Cerebellar cortex (tissue), 1 donor: Measurements from ENCODE around the gene COL8A2.

Experiments
- DNase-seq: peaks from one replicate; pipeline ENCODE4 v3.0.0-alpha.2; 2015; ENCODE audit warnings: low spot score

COL8A2 gene

DNA sequence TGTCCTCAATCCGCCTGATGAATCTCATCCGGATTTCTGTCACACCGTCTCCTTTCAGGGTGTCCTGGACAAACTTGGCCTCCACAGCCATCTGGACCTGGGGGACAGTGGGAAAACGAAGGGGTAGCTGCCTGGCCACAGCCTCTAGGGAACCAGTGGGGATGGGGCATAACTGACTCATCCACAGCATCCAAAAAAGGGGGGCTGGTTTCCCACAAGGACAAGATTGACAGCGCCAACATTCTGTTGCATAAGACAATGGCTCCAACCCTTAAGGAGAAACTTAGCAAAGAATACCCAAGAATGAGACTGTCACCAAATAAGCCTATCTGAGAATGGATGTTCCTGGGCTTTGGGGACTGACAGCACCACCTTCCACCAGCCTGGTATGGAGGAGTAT, 12.2 kb upstream of the COL8A2 start:
- DNase-seq = no peak

GRCh38 chr1:36136535-36136934, 11.5 kb upstream of the COL8A2 start:
- peak; percentile 76 for DNase-seq

DNA sequence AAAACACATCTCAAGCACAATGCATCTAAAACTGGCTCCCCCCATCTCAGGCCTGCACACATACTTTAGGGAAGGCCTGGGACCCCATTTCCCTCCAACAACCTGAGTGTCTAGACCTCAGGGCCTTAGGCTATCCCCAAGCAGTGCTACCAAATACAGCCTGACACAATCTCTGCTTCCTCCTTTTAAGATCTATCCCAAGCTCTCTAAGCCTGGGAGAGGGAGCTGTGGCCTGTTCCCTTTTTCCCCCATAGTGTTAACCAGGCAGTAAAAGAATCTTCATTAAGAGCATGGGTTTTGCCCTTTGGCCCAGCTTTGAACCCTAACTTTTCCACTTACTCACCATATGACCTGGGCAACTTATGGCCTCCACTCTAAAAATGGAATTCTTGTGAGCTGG, 10.8 kb upstream of the COL8A2 start:
- no peak for DNase-seq

- no peak for DNase-seq
These were observed 10.3 kb upstream of the COL8A2 start for GRCh38 chr1:36135330-36135667.

DNA sequence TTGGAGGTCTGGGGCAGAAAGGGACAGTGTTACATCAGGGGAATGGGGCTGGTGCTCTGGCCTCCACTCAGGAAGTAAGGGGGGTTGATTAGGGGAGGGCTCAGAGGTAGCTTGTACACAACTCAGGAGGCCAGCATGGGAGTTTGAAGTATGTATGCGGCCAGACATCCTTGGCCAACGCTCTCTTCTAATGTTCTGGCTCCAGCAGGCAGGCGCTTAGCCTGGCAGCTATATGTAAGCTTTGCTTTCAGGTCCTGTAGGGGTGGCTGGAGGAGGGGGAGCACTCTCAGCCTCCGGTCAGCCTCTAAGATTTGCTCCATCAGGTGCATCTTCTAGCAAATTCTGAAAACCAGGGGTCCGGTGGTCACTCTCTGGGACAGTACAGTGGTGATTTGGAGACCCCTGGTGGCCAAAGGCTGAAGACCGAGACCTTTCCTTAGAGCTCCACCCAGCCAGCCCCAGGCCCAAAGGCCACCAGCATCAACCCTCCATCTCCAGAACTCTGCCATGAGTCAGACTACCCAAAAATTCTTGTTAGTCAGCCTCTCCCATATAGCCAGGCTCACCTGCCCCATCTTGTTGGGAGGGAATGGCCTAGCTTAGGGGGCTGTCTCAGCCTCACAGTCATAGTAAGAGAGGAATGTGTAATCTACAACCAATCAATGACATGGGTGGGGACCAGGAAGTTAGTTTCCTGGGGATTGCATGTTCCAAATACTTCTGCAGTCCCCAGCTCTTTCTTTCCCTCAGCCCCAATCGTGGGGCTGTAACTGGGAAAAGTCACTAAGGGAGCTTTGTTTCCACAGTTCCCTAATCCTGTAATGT, 9.7 kb upstream of the COL8A2 start:
- DNase-seq = peak; percentile 64

DNA sequence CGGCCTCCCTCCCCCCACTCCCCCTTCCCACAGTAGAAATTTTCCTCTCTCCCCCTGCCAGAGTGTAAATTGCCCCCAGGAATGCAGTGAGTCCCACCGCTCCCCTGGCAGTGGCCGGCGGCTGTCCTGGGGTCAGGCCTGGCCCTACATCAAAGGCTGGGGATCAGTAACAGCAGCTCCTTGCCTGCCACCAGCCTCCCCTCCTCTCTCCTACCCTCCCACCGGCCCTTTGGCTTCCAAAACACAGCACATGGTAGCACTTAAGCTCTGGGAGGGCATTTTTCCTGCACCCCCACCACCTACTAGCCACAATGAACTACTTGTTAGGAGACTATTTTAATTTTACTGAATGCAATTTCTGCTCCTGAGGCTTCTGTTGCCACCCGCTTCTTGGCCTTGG, 9.0 kb upstream of the COL8A2 start:
- DNase-seq = no peak

DNA sequence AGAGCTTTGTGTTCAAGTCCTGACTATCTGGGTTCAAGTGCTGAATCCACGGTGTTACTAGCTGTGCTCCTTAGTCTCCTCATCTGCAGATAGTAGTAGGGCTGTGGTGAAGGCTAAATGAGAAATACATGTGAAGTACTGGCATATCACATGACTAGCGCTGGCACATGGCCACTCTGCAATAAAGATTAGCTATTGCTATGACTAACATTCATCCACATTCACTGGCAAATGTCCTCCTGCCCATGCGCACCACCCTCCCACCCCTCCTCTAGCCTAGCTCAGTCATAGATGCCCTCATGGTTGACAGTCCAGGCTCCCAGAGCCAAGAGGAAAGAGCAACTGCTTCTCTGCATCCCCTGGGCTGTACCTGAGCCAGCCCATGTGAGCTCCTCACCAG, 8.5 kb upstream of the COL8A2 start:
- DNase-seq = no peak

GRCh38 chr1:36132029-36132428, 7.0 kb upstream of the COL8A2 start:
- DNase-seq = no peak

- no peak for DNase-seq
These were observed 3.8 kb upstream of the COL8A2 start for GRCh38 chr1:36128905-36129206.

DNA sequence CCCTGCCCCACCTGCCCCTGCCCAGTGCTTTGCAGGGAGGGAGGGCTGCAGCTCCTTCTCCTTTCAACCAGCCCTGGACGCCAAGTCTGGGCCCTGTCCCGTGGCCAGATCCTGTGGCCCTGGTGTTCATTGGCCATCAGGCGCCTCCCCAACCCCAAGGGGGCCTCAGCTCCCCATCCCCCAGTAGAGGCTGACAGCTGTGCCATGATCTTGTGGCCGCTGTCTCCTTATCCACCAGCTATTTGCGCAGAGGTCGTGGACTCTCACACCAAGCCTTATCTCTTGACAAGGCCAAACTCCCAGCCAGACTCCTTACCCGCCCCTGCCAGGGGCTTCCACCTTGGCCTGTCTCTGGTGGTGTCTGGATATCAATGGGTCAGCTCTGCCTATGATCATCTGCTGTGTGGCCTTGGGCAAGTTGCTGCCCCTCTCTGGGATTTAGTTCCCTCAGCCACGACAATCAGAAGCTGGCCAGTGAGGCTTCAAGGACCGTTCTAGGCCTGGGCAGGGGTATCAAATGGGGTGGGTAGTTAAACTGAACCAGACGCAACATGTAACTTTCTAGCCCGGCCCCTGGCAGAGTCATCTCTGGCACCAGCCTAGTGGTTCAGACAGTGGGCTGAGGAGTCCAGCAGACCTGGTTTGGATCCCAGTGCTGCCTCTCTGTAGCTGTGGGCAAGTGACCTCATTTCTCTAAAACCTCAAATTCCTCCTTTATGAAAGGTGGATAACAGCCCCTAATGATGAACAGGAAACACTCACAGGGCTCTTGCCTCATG, 3.3 kb upstream of the COL8A2 start:
- no peak for DNase-seq

DNA sequence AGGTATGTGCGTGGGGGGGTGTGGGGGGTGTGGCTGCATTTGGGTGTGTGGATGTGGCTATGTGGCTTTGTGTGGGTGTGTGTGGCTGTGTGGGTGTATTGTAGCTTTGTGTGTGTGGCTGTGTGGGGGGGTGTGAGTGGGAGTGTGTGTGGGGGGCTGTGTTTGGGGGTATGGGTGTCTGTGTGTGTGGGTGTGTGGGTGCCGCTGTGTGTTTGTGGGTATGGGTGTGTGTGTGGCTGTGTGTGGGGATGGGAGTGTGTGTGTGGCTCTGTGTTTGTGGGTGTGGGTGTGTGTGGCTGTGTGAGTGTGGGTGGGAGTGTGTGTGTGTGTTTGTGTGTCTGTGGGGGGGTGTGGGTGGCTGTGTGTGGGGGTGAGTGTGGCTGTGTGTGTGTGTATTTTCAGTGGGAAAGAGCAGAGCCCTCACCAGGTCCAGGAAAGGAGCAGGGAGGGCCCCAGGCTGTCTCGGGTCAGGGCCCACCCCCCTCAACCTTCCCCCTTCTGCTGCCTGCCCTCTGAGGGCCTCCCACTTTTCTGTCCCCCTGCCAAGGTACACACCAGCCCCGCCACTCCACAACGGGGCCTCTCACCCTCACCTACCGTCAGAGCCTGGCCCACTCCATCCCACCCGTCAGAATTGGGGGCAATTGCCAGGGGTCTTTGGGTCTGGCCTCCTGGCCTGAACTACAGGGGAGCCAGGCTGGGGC, 1.9 kb upstream of the COL8A2 start:
- DNase-seq = no peak

GRCh38 chr1:36126005-36126716, 1.1 kb upstream of the COL8A2 start:
- no peak for DNase-seq

GRCh38 chr1:36124404-36125128, 456 bp downstream of the COL8A2 start:
- no peak for DNase-seq

DNA sequence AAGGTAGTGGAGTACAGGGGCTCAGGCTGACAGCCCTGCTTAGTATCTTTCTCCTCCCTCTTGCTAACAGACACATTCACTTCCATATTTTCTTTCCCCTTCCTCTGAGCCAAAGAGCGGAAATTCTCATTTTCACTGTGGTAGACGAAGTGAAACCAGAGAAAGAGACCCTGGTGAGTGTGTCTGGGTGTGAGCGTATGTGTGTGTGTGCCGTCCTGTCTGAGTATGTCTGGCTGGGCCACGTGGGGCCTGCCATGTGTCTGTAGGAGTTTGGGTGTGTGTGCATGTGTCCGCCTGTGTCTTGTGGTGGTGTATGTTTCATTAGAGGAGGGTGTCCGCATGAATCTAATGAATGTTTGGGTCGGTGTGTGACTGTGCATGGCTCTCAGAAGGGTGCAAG, 1.7 kb downstream of the COL8A2 start:
- DNase-seq = no peak

- DNase-seq = no peak
These were observed 2.7 kb downstream of the COL8A2 start for GRCh38 chr1:36122062-36123030.

DNA sequence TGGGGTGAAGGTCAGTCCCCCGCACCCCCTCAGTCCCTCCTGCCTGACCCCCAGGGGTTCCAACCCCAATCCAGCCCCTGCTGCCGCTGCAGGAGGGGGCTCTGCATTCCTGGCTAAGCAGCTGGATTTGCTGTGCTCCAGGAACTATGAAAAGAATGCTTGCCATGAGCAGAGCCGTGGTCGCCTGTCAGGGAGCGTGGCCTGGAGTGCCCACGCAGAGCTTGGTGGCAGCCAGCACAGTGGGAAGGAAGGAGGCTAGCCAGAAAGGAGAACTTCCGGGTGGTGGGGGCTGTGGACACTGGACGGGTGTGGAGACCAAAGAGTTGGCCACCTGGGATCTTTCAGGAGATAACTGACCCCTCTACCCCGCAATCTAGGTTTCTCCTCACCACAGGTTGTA, 5.6 kb downstream of the COL8A2 start:
- no peak for DNase-seq

GRCh38 chr1:36118447-36119204, 6.4 kb downstream of the COL8A2 start:
- DNase-seq = no peak

- DNase-seq = no peak
These were observed 8.1 kb downstream of the COL8A2 start for GRCh38 chr1:36116901-36117300.

GRCh38 chr1:36115931-36116330, 9.1 kb downstream of the COL8A2 start:
- DNase-seq = no peak

DNA sequence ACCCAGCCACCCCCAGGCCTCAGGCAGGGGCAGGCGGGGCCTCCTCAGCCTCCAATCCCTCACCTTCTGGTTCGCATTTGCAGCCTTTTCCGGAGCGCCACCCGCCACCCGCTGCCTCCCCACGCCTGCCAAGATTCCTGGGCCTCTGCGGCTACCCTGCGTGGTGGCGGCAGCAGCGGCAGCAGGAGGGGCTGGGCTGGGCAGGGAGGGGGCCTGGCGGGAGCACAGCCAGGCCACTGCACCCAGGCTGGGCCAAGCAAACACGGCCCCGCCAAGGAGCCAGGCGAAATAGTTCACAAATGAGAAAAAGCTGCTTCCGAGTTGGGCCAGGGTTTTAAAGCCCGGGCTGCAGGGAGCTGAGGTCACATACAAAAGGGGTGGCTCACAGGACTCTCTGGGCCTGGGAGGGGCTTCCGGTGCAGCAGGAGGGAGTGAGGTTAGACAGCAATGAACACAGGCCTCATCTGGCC, 9.8 kb downstream of the COL8A2 start:
- DNase-seq = peak; percentile 82
